HL-60 (cell line): Measurements from ENCODE around the gene NCOA3.

Experiments
- DNase-seq, 2 experiments: peaks; one replicate each; pipeline ENCODE4 v3.0.0-alpha.2; 2010 to 2020; ENCODE audit warnings: low read depth in 1 of 2, low spot score in 1 of 2
- H3K27ac ChIP-seq: fragments of 250-450 bp; sonication (Bioruptor Pico); replicated peaks from 2 replicates; pipeline ENCODE4 v1.5.1; 2020; ENCODE audit warnings: mild to moderate bottlenecking, moderate library complexity
- H3K27me3 ChIP-seq: fragments of 250-450 bp; sonication (Bioruptor Pico); 2 replicates; pipeline ENCODE4 v1.5.1; 2021; ENCODE audit warnings: mild to moderate bottlenecking, moderate library complexity; ENCODE audit not compliant: insufficient read depth, poor library complexity, severe bottlenecking
- H3K4me3 ChIP-seq: replicated peaks from 2 replicates; pipeline ENCODE4 v1.5.1; 2011; ENCODE audit warnings: mild to moderate bottlenecking, control low read depth, low read length; ENCODE audit not compliant: insufficient read depth
- CTCF ChIP-seq: IDR thresholded peaks from one replicate; pipeline ENCODE4 v1.5.1; 2011; ENCODE audit warnings: low read length, control low read depth, inconsistent platforms; ENCODE audit not compliant: insufficient read depth
- GABPA ChIP-seq: IDR thresholded peaks from 2 replicates; pipeline ENCODE4 v1.6.1; 2012; ENCODE audit warnings: low read depth
- POLR2AphosphoS5 ChIP-seq: IDR thresholded peaks from 2 replicates; pipeline ENCODE4 v1.6.1; 2012; ENCODE audit warnings: low read depth
- REST ChIP-seq: IDR thresholded peaks from 2 replicates; pipeline ENCODE4 v1.6.1; 2012; ENCODE audit warnings: low read depth; ENCODE audit not compliant: insufficient replicate concordance
- SPI1 ChIP-seq: IDR thresholded peaks from 2 replicates; pipeline ENCODE4 v1.6.1; 2012; ENCODE audit warnings: low read depth, mild to moderate bottlenecking, borderline replicate concordance
- long read RNA-seq: library from polyadenylated mRNA; unstranded; transcript quantifications from one replicate; pipeline ENCODE4 v2.0.0, GENCODE V29; 2020

NCOA3 gene
- long read RNA-seq, partial matches to known transcripts = 5 of 9 reads
- long read RNA-seq, other reads (novel, unspliced or antisense) = 4 of 9 reads

- DNase-seq = peak; percentile 89 to 95
- peak within 1 kb of the TSS; percentile 72 for H3K27ac ChIP-seq
- TF ChIP-seq CTCF (no peak), SPI1 (no peak), GABPA (no peak), POLR2AphosphoS5 (peak; percentile 71), REST (no peak)
These were observed at the start of gene NCOA3 for GRCh38 chr20:47501482-47502270. NCOA3 (plus strand) TSS chr20:47501887; CDS start chr20:47622248, 120,361 bp downstream.

GRCh38 chr20:47452736-47453161 is 48.9 kb upstream of the NCOA3 start:
- DNase-seq = no peak
- no peak overlapping the region for H3K4me3 ChIP-seq
- no peaks in the 10 kb centered on the region for H3K27me3 ChIP-seq
- TF ChIP-seq SPI1 (no peak), GABPA (no peak), CTCF (no peak), REST (no peak), POLR2AphosphoS5 (no peak)
- no peak overlapping the region for H3K27ac ChIP-seq

More at GRCh38 chr20:47501482-47502270, at the start of gene NCOA3:
- no peaks in the 10 kb centered on the region for H3K27me3 ChIP-seq
- peak within 1 kb of the TSS; percentile 97 for H3K4me3 ChIP-seq

- H3K4me3 ChIP-seq = no peak overlapping the region
- no peak for TF ChIP-seq CTCF
- no peak for TF ChIP-seq POLR2AphosphoS5
- no peak for TF ChIP-seq SPI1
- no peak for TF ChIP-seq GABPA
- TF ChIP-seq REST = no peak
- H3K27me3 ChIP-seq = no peaks in the 10 kb centered on the region
- DNase-seq = peak in 1 of 2 experiments; percentile 19
- H3K27ac ChIP-seq = no peak overlapping the region
These were observed 48.4 kb upstream of the NCOA3 start for GRCh38 chr20:47453167-47453782.
